Stimulated activated CD4-positive, alpha-beta T cell treated with anti-CD3 and anti-CD28 coated beads, TNF-alpha, amount 100 ng/mL, for 24 hours (primary cell): ENCODE results near the gene RHBDL2.
"Not testable (repeated sequence)": the region's sequence is repeated elsewhere in the genome, so short reads cannot be mapped to it uniquely, and the experiment has no call there.

Experiments used
- DNase-seq, 3 experiments: peaks; one replicate each; pipeline ENCODE4 v3.0.0-alpha.2; 2020; ENCODE audit warnings: low read depth in 3 of 3

The RHBDL2 gene

DNA sequence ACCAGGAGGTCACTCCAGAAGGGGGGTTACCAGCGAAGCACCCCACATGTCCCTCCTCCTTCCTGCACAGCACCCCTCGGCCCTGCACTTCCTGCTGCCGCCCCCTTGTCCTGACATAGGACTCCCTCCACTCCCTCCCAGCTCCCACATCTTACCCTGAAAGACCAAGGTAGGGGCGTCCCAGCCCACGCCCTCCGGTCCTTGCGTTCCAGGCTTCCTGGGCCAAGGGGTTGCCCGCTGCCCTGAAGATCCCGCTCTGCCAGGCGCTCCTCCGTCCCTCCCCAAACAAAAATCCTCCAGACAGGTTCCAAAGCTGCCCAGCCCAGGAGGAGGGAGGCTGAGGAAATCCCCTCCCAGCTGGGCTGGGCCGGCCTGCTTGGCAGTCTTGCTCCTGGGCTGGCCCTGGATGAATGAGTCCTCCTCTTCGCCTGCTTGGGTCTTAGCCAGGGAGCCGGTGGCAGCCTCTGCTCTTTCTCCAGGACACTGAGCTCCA lies at the start of gene RHBDL2:
Gene RHBDL2 (minus strand): TSS at position 304 of the 493 bp plus-strand sequence. CDS start 22,618 bp downstream, outside the sequence.
- DNase-seq: no peak

GRCh38 chr1:38990738-38991637 lies 49.4 kb upstream of the RHBDL2 start, which contains the start of gene AKIRIN1:
TSS of gene AKIRIN1 (plus strand) at chr1:38991276. CDS start at chr1:38991381, 105 bp downstream.
- peak; percentile 92 to 99 (median 95) for DNase-seq

- no peak for DNase-seq
Measured at GRCh38 chr1:38990386-38990737, 48.7 kb upstream of the RHBDL2 start.

GRCh38 chr1:38989979-38990378 lies 48.3 kb upstream of the RHBDL2 start:
- DNase-seq: no peak

- not testable (repeated sequence) for DNase-seq
Measured at GRCh38 chr1:38979380-38979779, 37.8 kb upstream of the RHBDL2 start.

DNA sequence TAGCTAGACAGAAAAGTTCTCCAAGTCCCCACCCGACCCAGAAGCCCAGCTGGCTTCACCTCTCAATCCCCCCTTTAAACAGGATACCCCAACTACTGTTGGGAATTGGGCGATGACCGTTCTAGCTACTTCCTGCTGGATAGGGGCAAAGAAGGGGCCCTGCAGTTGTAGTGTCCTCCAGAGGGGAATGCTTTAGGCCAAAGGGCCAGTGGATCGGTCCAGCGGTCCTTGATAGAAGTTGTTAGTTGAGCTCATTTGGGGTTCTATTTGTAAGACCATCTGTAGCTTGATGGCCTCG lies 36.6 kb upstream of the RHBDL2 start:
- not testable (repeated sequence) for DNase-seq

DNA sequence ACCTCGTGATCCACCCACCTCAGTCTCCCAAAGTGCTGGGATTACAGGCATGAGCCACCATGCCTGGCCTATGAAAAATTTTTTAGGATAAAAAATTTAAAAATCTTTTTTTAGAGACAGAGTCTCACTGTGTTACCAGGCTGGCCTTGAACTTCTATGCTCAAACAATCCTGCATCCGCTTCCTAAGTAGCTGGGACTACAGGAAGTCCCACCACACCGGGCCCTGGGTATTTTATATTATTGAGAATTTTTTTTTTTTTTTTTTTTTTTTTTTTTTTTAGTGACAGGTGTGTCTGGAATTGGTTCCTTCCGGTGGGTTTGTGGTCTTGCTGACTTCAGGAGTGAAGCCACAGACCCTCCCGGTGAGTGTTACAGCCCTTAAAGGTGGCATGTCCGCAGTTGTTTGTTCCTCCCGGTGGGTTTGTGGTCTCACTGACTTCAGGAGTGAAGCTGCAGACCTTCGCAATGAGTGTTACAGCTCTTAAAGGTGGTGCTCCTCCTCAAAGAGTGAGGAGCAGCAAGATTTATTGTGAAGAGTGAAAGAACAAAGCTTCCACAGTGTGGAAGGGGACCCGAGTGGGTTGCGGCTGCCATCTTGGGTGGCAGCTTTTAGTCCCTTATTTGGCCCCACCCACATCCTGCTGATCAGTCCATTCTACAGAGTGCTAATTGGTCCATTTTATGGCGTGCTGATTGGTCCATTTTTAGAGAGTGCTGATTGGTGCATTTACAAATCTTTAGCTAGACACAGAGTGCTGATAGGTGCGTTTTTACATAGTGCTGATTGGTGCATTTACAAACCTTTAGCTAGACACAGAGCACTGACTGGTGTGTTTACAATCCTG lies 36.0 kb upstream of the RHBDL2 start:
- peak in 1 of 3 experiments; percentile 15 for DNase-seq

DNA sequence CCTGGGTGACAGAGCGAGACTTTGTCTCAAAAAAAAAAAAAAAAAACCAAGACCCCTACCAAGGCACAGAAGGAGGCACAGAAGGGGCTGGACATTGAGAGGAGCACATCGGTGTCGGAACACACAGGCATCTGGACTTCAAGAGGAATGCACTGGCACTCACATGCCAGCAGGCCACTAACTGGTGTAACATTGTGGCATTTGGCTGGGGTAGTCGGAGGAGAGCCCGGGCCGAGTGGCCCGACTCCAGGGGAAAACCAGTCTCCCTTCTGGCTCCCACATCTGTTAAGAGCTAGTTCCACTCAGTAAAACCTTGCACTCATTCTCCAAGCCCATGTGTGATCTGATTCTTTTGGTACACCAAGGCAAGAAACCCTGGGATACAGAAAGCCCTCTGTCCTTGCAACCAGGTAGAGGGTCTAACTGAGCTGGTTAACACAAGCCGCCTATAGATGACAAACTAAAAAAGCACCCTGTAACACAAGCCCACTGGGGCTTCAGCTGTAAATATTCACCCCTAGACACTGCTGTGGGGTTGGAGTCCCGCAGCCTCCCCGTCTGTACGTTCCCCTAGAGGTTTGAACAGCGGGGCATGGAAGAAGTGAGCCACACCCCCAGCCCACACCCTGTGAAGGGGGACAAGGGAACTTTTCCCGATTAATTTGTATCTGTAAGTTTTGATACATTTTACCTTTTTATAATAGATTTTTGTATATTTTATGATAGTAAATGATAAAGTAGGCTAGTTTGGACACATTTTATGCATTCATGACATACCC lies 32.2 kb upstream of the RHBDL2 start:
- no peak for DNase-seq

DNA sequence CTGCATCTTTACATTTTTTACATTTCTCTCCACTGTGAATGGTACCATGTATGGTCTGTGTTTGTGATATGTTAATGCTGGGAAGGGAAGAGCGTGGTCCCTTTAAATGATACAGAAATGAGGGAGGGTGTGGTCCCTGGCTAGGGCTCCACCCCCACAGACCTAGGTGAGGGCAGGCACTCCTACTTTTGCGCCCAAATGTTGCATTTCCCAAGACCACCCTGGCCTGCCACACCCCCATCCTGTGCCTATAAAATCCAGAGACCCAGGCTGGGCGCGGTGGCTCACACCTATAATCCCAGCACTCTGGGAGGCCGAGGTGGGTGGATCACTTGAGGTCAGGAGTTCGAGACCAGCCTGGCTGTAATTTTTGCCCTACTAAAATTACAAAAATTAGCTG lies 31.5 kb upstream of the RHBDL2 start:
- DNase-seq: not testable (repeated sequence)

DNA sequence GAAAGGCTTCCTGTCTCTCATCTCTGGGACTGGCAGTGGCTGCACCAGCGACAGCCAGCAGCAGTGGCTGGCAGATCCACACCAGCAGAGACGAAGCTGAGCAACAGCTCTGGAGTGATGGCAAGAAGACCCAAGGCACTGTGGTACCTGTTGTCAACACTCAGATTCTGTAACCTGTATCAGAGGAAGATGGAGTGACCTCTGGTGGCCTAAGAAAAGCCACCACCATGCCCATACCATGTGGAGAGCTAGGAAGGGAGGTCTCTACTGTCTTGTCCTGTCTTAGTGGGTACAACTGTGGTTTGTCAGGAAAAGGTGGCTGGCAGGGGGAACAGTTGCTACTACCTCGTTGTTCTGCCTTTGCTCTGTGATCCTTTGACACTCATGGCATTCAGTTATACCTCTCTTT lies 22.5 kb upstream of the RHBDL2 start:
- DNase-seq: no peak

DNA sequence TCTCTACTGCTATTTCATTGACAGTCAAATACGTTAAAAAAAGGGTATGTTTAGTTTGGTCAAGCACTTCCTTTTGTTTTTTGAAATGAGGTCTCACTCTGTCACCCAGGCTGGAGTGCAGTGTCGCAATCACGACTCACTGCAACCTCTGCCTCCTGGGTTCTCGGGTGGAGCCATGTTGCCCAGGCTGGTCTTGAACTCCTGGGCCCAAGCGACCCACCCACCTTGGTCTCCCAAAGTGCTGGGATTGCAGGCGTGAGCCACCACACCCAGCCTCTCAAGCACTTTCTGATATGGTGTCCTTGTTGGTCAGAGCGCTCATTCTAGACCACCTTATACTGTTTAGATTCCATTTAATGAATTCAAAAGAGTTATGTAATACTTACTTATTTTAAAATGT lies 20.9 kb upstream of the RHBDL2 start:
- DNase-seq: no peak

GRCh38 chr1:38962113-38962512 lies 20.5 kb upstream of the RHBDL2 start:
- DNase-seq: no peak

DNA sequence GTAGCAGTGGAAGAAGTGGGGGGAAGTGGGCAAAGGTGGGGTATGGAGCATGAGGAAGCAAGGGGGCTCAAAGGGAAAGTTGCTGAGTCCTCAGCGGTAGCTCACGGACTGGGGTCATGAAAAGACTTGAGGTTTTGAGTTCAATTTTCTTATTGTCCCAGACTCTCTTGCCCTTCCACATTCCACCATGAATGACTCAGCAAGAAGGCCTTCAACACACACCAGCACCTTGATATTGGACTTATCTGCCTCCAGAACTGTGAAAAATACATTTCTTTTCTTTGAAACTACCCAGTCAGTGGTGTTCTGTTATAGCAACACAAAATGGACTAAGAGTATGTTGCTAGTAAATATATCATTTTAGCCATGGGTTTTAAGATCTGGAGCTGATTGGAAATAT lies 17.3 kb upstream of the RHBDL2 start:
- no peak for DNase-seq

DNA sequence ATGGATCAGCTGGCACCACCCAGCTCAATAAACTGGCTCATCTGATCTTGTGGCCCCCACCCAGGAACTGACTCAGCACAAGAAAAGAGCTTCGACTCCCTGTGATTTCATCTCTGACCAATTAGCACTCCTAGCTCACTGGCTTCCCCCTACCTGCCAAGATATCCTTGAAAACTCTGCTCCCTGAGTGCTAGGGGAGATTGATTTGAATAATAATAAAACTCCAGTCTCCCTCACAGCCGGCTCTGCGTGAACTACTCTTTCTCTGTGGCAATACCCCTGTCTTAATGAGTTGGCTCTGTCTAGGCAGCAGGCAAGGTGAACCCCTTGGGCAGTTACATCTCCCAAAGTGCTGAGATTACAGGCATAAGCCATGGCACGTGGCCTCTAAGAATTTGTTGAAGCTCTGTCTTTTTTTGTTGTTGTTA lies 11.8 kb upstream of the RHBDL2 start:
- DNase-seq: no peak

DNA sequence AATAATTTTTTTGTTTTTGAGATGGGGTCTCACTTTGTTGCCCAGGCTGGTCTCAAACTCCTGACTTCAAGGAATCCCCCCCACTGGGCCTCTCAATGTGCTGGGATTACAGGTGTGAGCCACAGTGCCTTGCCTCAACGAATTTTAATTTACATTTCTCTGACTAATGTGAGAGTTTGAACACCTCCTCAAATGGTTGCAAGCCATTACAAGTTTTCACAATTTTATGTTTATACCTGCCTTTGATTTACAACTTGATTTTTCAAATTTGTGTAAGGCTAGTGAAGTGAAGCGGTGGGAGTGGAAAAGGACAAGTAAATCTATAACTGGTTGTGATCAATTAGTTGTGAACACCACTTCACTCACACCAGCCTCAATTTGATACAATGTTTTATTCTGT lies 8.9 kb upstream of the RHBDL2 start:
- no peak for DNase-seq

- DNase-seq: no peak
Measured at GRCh38 chr1:38944547-38944946, 2.9 kb upstream of the RHBDL2 start.

GRCh38 chr1:38942664-38943428 lies 1.2 kb upstream of the RHBDL2 start:
- DNase-seq: no peak

GRCh38 chr1:38941093-38941492 lies 537 bp downstream of the RHBDL2 start:
- no peak for DNase-seq

DNA sequence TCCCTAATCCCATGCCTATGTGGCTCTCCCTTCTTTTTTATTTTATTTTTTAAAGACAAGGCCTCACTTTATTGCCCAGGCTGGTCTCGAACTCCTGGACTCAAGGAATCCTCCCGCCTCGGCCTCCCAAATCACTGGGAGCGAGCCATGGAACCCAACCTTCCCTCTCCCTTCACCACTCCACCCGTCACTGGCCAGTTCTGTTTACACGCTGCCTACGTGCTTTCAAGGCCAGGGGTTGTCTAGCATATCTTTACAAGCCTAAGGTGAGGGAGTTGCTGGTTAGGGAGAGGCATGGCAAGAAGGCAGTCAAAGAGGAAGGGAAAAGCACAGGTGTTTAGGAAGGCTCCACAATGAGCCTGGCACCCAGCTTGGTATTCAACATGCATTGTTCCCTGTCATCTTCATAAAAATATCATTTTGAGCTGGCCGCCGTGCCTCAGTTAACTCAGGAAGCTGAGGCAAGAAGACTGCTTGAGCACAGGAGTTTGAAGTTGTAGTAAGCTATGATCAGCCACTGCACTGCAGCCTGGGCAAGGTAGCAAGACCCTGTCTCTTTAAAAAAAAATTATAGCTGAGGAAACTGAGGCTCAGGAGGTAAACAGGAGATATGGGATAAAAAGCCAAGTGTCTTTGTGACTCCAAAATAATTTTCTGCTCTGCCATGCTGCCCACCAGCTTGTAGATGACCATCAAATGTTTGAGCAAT lies 1.1 kb downstream of the RHBDL2 start:
- no peak for DNase-seq

DNA sequence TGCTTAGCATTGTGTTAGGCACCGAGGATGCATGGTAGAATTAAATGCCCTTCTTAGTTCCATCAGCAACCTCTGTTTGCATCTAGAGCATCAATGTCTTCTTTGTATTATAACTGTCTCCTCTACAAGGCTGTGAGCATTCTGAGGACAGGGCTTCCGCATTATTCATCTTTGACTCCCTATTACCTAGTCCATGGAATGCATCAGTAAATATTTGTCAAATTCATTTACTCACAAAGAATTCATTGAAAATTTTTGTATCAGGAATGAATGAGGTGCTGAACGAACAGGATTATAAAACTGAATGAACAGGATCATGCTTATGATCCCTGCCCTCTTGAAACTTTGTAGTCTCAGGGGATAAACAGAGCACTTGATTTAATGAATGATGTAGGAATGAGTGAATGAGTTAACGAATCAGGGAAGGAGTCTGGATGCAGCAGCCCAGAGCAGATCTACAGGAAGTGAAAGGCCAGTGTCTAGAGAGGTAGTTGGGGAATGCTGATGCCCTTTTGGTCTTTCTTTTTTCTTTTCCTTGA lies 2.8 kb downstream of the RHBDL2 start:
- no peak for DNase-seq
